WTC11 (cell line): ENCODE results near the gene FBP1.

Experiments
- CREM ChIP-seq: sonication (generic); formaldehyde crosslinking; IDR thresholded peaks from 2 replicates; pipeline ENCODE4 v1.8.1; 2022; ENCODE audit warnings: mild to moderate bottlenecking, missing genetic modification reagents, moderate library complexity
- FOXP1 ChIP-seq: sonication (generic); formaldehyde crosslinking; IDR thresholded peaks from 2 replicates; pipeline ENCODE4 v1.8.0; 2022; ENCODE audit warnings: missing genetic modification reagents, mild to moderate bottlenecking, moderate library complexity, borderline replicate concordance
- JUN ChIP-seq: sonication (generic); formaldehyde crosslinking; IDR thresholded peaks from 2 replicates; pipeline ENCODE4 v1.8.0; 2023; ENCODE audit warnings: mild to moderate bottlenecking, missing genetic modification reagents
- SP1 ChIP-seq: sonication (generic); formaldehyde crosslinking; conservative IDR thresholded peaks from 2 replicates; pipeline ENCODE4 v1.8.1; 2022; ENCODE audit warnings: missing genetic modification reagents
- ZNF121 ChIP-seq: sonication (generic); formaldehyde crosslinking; IDR thresholded peaks from 2 replicates; pipeline ENCODE4 v1.8.0; 2023; ENCODE audit warnings: missing genetic modification reagents
- TF ChIP-seq, protein P1 (sequence below): fragments of 200-600 bp; IDR thresholded peaks from 2 replicates; pipeline ENCODE4 v1.8.0; 2022; ENCODE audit warnings: antibody characterized with exemption
- TF ChIP-seq, protein P2 (sequence below): sonication (generic); formaldehyde crosslinking; conservative IDR thresholded peaks from 2 replicates; pipeline ENCODE4 v1.8.1; 2023; ENCODE audit warnings: mild to moderate bottlenecking, low read depth, missing genetic modification reagents, moderate library complexity
- TF ChIP-seq, protein P3 (sequence below): sonication (generic); formaldehyde crosslinking; IDR thresholded peaks from 2 replicates; pipeline ENCODE4 v1.8.1; 2023; ENCODE audit warnings: mild to moderate bottlenecking, missing genetic modification reagents, moderate library complexity

GRCh38 chr9:94681508-94681907, 42.2 kb upstream of the FBP1 start:
- TF ChIP-seq CREM (CRISPR knock-in tag) (no peak), FOXP1 (CRISPR knock-in tag) (no peak), ZNF121 (CRISPR knock-in tag) (no peak), JUN (CRISPR knock-in tag) (no peak), SP1 (CRISPR knock-in tag) (no peak)
- TF ChIP-seq, protein P1, sequence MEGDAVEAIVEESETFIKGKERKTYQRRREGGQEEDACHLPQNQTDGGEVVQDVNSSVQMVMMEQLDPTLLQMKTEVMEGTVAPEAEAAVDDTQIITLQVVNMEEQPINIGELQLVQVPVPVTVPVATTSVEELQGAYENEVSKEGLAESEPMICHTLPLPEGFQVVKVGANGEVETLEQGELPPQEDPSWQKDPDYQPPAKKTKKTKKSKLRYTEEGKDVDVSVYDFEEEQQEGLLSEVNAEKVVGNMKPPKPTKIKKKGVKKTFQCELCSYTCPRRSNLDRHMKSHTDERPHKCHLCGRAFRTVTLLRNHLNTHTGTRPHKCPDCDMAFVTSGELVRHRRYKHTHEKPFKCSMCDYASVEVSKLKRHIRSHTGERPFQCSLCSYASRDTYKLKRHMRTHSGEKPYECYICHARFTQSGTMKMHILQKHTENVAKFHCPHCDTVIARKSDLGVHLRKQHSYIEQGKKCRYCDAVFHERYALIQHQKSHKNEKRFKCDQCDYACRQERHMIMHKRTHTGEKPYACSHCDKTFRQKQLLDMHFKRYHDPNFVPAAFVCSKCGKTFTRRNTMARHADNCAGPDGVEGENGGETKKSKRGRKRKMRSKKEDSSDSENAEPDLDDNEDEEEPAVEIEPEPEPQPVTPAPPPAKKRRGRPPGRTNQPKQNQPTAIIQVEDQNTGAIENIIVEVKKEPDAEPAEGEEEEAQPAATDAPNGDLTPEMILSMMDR = 0 out of 2 replicates have a peak, but pooled peaks have one; percentile 36
- TF ChIP-seq, protein P2, sequence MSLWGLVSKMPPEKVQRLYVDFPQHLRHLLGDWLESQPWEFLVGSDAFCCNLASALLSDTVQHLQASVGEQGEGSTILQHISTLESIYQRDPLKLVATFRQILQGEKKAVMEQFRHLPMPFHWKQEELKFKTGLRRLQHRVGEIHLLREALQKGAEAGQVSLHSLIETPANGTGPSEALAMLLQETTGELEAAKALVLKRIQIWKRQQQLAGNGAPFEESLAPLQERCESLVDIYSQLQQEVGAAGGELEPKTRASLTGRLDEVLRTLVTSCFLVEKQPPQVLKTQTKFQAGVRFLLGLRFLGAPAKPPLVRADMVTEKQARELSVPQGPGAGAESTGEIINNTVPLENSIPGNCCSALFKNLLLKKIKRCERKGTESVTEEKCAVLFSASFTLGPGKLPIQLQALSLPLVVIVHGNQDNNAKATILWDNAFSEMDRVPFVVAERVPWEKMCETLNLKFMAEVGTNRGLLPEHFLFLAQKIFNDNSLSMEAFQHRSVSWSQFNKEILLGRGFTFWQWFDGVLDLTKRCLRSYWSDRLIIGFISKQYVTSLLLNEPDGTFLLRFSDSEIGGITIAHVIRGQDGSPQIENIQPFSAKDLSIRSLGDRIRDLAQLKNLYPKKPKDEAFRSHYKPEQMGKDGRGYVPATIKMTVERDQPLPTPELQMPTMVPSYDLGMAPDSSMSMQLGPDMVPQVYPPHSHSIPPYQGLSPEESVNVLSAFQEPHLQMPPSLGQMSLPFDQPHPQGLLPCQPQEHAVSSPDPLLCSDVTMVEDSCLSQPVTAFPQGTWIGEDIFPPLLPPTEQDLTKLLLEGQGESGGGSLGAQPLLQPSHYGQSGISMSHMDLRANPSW (CRISPR knock-in tag) = no peak
- TF ChIP-seq, protein P3, sequence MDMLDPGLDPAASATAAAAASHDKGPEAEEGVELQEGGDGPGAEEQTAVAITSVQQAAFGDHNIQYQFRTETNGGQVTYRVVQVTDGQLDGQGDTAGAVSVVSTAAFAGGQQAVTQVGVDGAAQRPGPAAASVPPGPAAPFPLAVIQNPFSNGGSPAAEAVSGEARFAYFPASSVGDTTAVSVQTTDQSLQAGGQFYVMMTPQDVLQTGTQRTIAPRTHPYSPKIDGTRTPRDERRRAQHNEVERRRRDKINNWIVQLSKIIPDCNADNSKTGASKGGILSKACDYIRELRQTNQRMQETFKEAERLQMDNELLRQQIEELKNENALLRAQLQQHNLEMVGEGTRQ (CRISPR knock-in tag) = no peak
